Loucy (cell line): ENCODE results near the gene AGBL4.

ENCODE experiments used
- CTCF ChIP-seq: fragments of 200-600 bp; sonication (generic); conservative IDR thresholded peaks from 2 replicates; pipeline ENCODE4 v1.5.1; 2014; ENCODE audit warnings: mild to moderate bottlenecking, antibody characterized with exemption, low read length
- EZH2phosphoT487 ChIP-seq: fragments of 200-600 bp; IDR thresholded peaks from 2 replicates; pipeline ENCODE4 v1.6.1; 2018; ENCODE audit warnings: antibody characterized with exemption, mild to moderate bottlenecking, moderate library complexity, borderline replicate concordance

- TF ChIP-seq CTCF (no peak), EZH2phosphoT487 (no peak)
These were observed 937.4 kb downstream of the AGBL4 start for GRCh38 chr1:49086327-49086726.
